Endothelial cell of umbilical vein (primary cell): ENCODE data around the gene PDE7B.
A peak's percentile ranks its signal among the peaks of the same experiment; 100 is the strongest.

Experiments used
- CTCF ChIP-seq, 2 donors: IDR thresholded peaks; 1 replicate in 1 of 2; 2 replicates in 1 of 2; pipeline ENCODE4 v1.5.1; 2011; ENCODE audit warnings: low read length in 2 of 2, mild to moderate bottlenecking in 2 of 2, moderate library complexity in 2 of 2, control low read depth in 1 of 2, inconsistent platforms in 1 of 2, low read depth in 1 of 2; ENCODE audit not compliant: insufficient read depth in 1 of 2; ENCODE audit errors: extremely low read depth in 1 of 2
- MAX ChIP-seq: IDR thresholded peaks from 2 replicates; pipeline ENCODE4 v1.6.1; 2011; ENCODE audit not compliant: insufficient read depth, insufficient read length
- POLR2A ChIP-seq: IDR thresholded peaks from 2 replicates; pipeline ENCODE4 v1.6.1; 2012; ENCODE audit warnings: low read depth, mild to moderate bottlenecking, control low read depth, low read length
- POLR2AphosphoS5 ChIP-seq: IDR thresholded peaks from 2 replicates; pipeline ENCODE4 v1.6.1; 2012; ENCODE audit warnings: low read depth, mild to moderate bottlenecking, control low read depth, low read length, moderate library complexity; ENCODE audit not compliant: insufficient read depth

- TF ChIP-seq CTCF (IDR thresholded peaks at IDR 0.05; ENCODE audit: extremely low read depth in 1 of 2, insufficient read depth in 1 of 2, low read depth in 1 of 2, low read length in 2 of 2), result no peak
- peak; percentile 24 for TF ChIP-seq POLR2AphosphoS5
- no peak for TF ChIP-seq MAX
- TF ChIP-seq POLR2A, result no peak
Measured at GRCh38 chr6:136108361-136108945, 257.0 kb downstream of the PDE7B start.
